HG03439 (cell line): ENCODE results near the gene MYBPHL.

Source experiments
- ATAC-seq: cut with Tn5 transposase; IDR thresholded peaks from one replicate; pipeline ENCODE4 v1.9.1; 2021; ENCODE audit warnings: mild to moderate bottlenecking, moderate library complexity; ENCODE audit not compliant: unreplicated experiment

MYBPHL gene

GRCh38 chr1:109281680-109282496 lies 24.9 kb downstream of the MYBPHL start:
- ATAC-seq = no peak

- ATAC-seq = no peak
These were observed 25.9 kb downstream of the MYBPHL start for GRCh38 chr1:109280862-109281261.

- ATAC-seq = no peak
These were observed 27.1 kb downstream of the MYBPHL start for GRCh38 chr1:109279615-109280278.

GRCh38 chr1:109277434-109278204 lies 29.2 kb downstream of the MYBPHL start:
- peak; percentile 66 for ATAC-seq

GRCh38 chr1:109275706-109276345 lies 31.0 kb downstream of the MYBPHL start:
- ATAC-seq = no peak

GRCh38 chr1:109274533-109275476 lies 32.0 kb downstream of the MYBPHL start:
- ATAC-seq = no peak

- no peak for ATAC-seq
These were observed 33.1 kb downstream of the MYBPHL start for GRCh38 chr1:109273570-109274288.

- ATAC-seq = no peak
These were observed 33.8 kb downstream of the MYBPHL start for GRCh38 chr1:109272831-109273547.

- ATAC-seq = no peak
These were observed 34.6 kb downstream of the MYBPHL start for GRCh38 chr1:109272021-109272799.

- no peak for ATAC-seq
These were observed 35.4 kb downstream of the MYBPHL start for GRCh38 chr1:109271458-109271857.

GRCh38 chr1:109270623-109271317 lies 36.0 kb downstream of the MYBPHL start:
- ATAC-seq = no peak

- ATAC-seq = no peak
These were observed 36.7 kb downstream of the MYBPHL start for GRCh38 chr1:109269981-109270622.

- ATAC-seq = no peak
These were observed 37.4 kb downstream of the MYBPHL start for GRCh38 chr1:109269212-109269980.

- no peak for ATAC-seq
These were observed 38.2 kb downstream of the MYBPHL start for GRCh38 chr1:109268431-109269211.

GRCh38 chr1:109267743-109268300 lies 39.0 kb downstream of the MYBPHL start:
- ATAC-seq = no peak
